Liver (tissue), 9 donors: ENCODE measurements around the gene GBE1. TPM values are rescaled to one million over a fixed set of nuclear protein-coding genes. Genes with fewer than 3 reads are reported as not detected.

Experiments used
- DNase-seq: peaks from one replicate; pipeline ENCODE4 v3.0.0-alpha.2; 2017; ENCODE audit warnings: low spot score
- H3K27ac ChIP-seq, 2 donors: one replicate each; pipeline ENCODE4 v1.7.0; 2013; ENCODE audit warnings: inconsistent platforms in 2 of 2, low read length in 2 of 2, control low read depth in 1 of 2, low read depth in 1 of 2, mild to moderate bottlenecking in 1 of 2
- H3K27me3 ChIP-seq, 4 donors: one replicate each; pipeline versions ENCODE4 v1.6.1 to v1.7.0; 2013; ENCODE audit warnings: low read length in 3 of 4, inconsistent platforms in 1 of 4, mild to moderate bottlenecking in 1 of 4, moderate library complexity in 1 of 4; ENCODE audit not compliant: control insufficient read depth in 4 of 4, insufficient read depth in 4 of 4
- H3K36me3 ChIP-seq, 4 donors: one replicate each; pipeline versions ENCODE4 v1.6.1 to v1.7.0; 2013; ENCODE audit warnings: low read length in 3 of 4, mild to moderate bottlenecking in 3 of 4, low read depth in 1 of 4, moderate library complexity in 1 of 4; ENCODE audit not compliant: control insufficient read depth in 4 of 4, insufficient read depth in 3 of 4
- H3K4me1 ChIP-seq, 4 donors: one replicate each; pipeline versions ENCODE4 v1.6.1 to v1.7.0; 2013; ENCODE audit warnings: low read length in 3 of 4, mild to moderate bottlenecking in 3 of 4, moderate library complexity in 1 of 4; ENCODE audit not compliant: control insufficient read depth in 4 of 4, insufficient read depth in 4 of 4
- H3K4me3 ChIP-seq, 3 donors: one replicate each; pipeline versions ENCODE4 v1.6.1 to v1.7.0; 2013; ENCODE audit warnings: low read length in 3 of 3, control low read depth in 1 of 3, low read depth in 1 of 3, mild to moderate bottlenecking in 1 of 3
- H3K9ac ChIP-seq, 2 donors: one replicate each; pipeline ENCODE4 v1.7.0; 2013; ENCODE audit warnings: low read length in 2 of 2, mild to moderate bottlenecking in 2 of 2, moderate library complexity in 2 of 2, control low read depth in 1 of 2, low read depth in 1 of 2
- H3K9me3 ChIP-seq, 4 donors: one replicate each; pipeline versions ENCODE4 v1.6.1 to v1.7.0; 2013; ENCODE audit warnings: low read length in 3 of 4; ENCODE audit not compliant: control insufficient read depth in 4 of 4
- ATF3 ChIP-seq: IDR thresholded peaks from 2 replicates; pipeline ENCODE4 v1.6.1; 2016; ENCODE audit warnings: antibody characterized with exemption
- CTCF ChIP-seq: fragments of 150-350 bp; IDR thresholded peaks from 2 replicates; pipeline ENCODE4 v1.5.1; 2017; ENCODE audit warnings: improper control_type of control experiment, low read depth, low read length; ENCODE audit not compliant: missing input control
- EGR1 ChIP-seq, 2 donors: IDR thresholded peaks; 2 replicates each; pipeline ENCODE4 v1.6.1; 2016 to 2018; ENCODE audit warnings: antibody characterized with exemption in 2 of 2, low read depth in 2 of 2
- FOXA1 ChIP-seq: IDR thresholded peaks from 2 replicates; pipeline ENCODE4 v1.6.1; 2016; ENCODE audit warnings: antibody characterized with exemption
- FOXA2 ChIP-seq: IDR thresholded peaks from 2 replicates; pipeline ENCODE4 v1.6.1; 2016; ENCODE audit warnings: antibody characterized with exemption
- GABPA ChIP-seq, 2 donors: IDR thresholded peaks in 1 of 2; conservative IDR thresholded peaks in 1 of 2; 2 replicates each; pipeline ENCODE4 v1.6.1; 2016; ENCODE audit warnings: antibody characterized with exemption in 2 of 2, mild to moderate bottlenecking in 1 of 2, moderate library complexity in 1 of 2
- HNF4A ChIP-seq, 2 donors: conservative IDR thresholded peaks; 2 replicates each; pipeline ENCODE4 v1.6.1; 2016; ENCODE audit warnings: antibody characterized with exemption in 2 of 2, mild to moderate bottlenecking in 2 of 2
- HNF4G ChIP-seq: IDR thresholded peaks from 2 replicates; pipeline ENCODE4 v1.6.1; 2016; ENCODE audit warnings: antibody characterized with exemption
- JUND ChIP-seq, 2 donors: IDR thresholded peaks; 2 replicates each; pipeline ENCODE4 v1.6.1; 2016; ENCODE audit warnings: antibody characterized with exemption in 2 of 2
- MAX ChIP-seq: IDR thresholded peaks from 2 replicates; pipeline ENCODE4 v1.6.1; 2016; ENCODE audit warnings: antibody characterized with exemption
- NR2F2 ChIP-seq: IDR thresholded peaks from 2 replicates; pipeline ENCODE4 v1.6.1; 2016; ENCODE audit warnings: antibody characterized with exemption
- RAD21 ChIP-seq, 2 donors: IDR thresholded peaks; 2 replicates each; pipeline ENCODE4 v1.6.1; 2016; ENCODE audit warnings: antibody characterized with exemption in 2 of 2, mild to moderate bottlenecking in 2 of 2
- REST ChIP-seq: IDR thresholded peaks from 2 replicates; pipeline ENCODE4 v1.6.1; 2016; ENCODE audit warnings: antibody characterized with exemption, mild to moderate bottlenecking
- RXRA ChIP-seq, 2 donors: IDR thresholded peaks; 2 replicates each; pipeline ENCODE4 v1.6.1; 2017 to 2018; ENCODE audit warnings: antibody characterized with exemption in 2 of 2, mild to moderate bottlenecking in 1 of 2
- SP1 ChIP-seq: IDR thresholded peaks from 2 replicates; pipeline ENCODE4 v1.6.1; 2018; ENCODE audit warnings: antibody characterized with exemption, mild to moderate bottlenecking
- TAF1 ChIP-seq: conservative IDR thresholded peaks from 2 replicates; pipeline ENCODE4 v1.6.1; 2016; ENCODE audit warnings: antibody characterized with exemption, mild to moderate bottlenecking
- YY1 ChIP-seq: IDR thresholded peaks from 2 replicates; pipeline ENCODE4 v1.6.1; 2016; ENCODE audit warnings: antibody characterized with exemption, mild to moderate bottlenecking
- ZBTB33 ChIP-seq: IDR thresholded peaks from 2 replicates; pipeline ENCODE4 v1.6.1; 2016; ENCODE audit warnings: antibody characterized with exemption
- WGBS: extraction: QIAGEN DNeasy Blood & Tissue Kit; methylation state at CpG from one replicate; pipeline ENCODE4 v1.1.7; 2013; 5-methylcytosine and 5-hydroxymethylcytosine counted together
- polyA plus RNA-seq, 2 donors: library from polyadenylated mRNA; stranded (reverse) in 1 of 2; unstranded in 1 of 2; fragments of 200-250 nt in 1 of 2; fragments of >200 nt in 1 of 2; fragmentation: Nextera tagmentation in 1 of 2; extraction: Ambion mirVana in 1 of 2; gene quantifications; one replicate each; pipeline versions ENCODE4 v1.2.1 to v1.2.3, GENCODE V29; 2013 to 2015
- total RNA-seq, 2 donors: library from RNA; depleted of rRNA; stranded (reverse); fragments of >200 nt; gene quantifications; one replicate each; pipeline ENCODE4 v1.2.3, GENCODE V29; 2014
- donor health status: healthy.
- donor health status: healthy.
- donor health status: healthy.
- donor health status: healthy.
- donor health status: healthy.

Gene GBE1
- total and polyA plus RNA-seq, 4 donors = 22.5 to 95.6 (median 25.8) TPM

GRCh38 chr3:81601707-81602305 lies 159.6 kb downstream of the GBE1 start:
- Histone ChIP-seq H3K9ac (no peak overlapping the region), H3K9me3 (no peaks in the 10 kb centered on the region), H3K4me1 (peaks cover 0 to 3% (median 2%) of the 10 kb centered on the region in 4 donors), H3K4me3 (no peak overlapping the region), H3K27me3 (no peaks in the 10 kb centered on the region), H3K36me3 (peaks cover 0 to 2% (median 0%) of the 10 kb centered on the region in 4 donors), H3K27ac (no peak overlapping the region)
- DNase-seq = no peak
- TF ChIP-seq NR2F2 = no peak
- no peak for TF ChIP-seq ATF3
- no peak for TF ChIP-seq FOXA2
- no peak for TF ChIP-seq RXRA (IDR thresholded peaks at IDR 0.05)
- TF ChIP-seq MAX = no peak
- TF ChIP-seq REST = no peak
- no peak for TF ChIP-seq CTCF
- no peak for TF ChIP-seq FOXA1
- TF ChIP-seq TAF1 = no peak
- no peak for TF ChIP-seq ZBTB33
- TF ChIP-seq EGR1 (IDR thresholded peaks at IDR 0.05; ENCODE audit: low read depth in 2 of 2) = no peak
- no peak for TF ChIP-seq SP1
- no peak for TF ChIP-seq YY1
- TF ChIP-seq HNF4A (conservative IDR thresholded peaks at IDR 0.05) = no peak
- TF ChIP-seq JUND (IDR thresholded peaks at IDR 0.05) = no peak
- no peak for TF ChIP-seq RAD21 (IDR thresholded peaks at IDR 0.05)
- no peak for TF ChIP-seq GABPA (IDR thresholded peaks at IDR 0.05 in 1 of 2, conservative IDR thresholded peaks at IDR 0.05 in 1 of 2)
- TF ChIP-seq HNF4G = no peak
- 72% methylated on average over 2 of the region's 2 CpGs for WGBS
